Panc1 (cell line): ENCODE results near the gene TUBG1. TPM values are rescaled to one million over a fixed set of nuclear protein-coding genes. Genes with fewer than 3 reads are reported as not detected.
"Not testable (repeated sequence)": the region's sequence is repeated elsewhere in the genome, so short reads cannot be mapped to it uniquely, and the experiment has no call there.

Experiments
- ATAC-seq: fragments of 200-7000 bp; cut with Tn5 transposase; 2 replicates; pipeline ENCODE4 v1.9.1; 2020; ENCODE audit warnings: mild to moderate bottlenecking, moderate library complexity
- BruUV-seq: library from RNA; stranded (reverse); fragments of 400-500 nt; replicated peaks from 2 replicates; lab custom pipeline; 2021; lab: Mats Ljungman, UMichigan
- CTCF ChIA-PET: fragments of 300-600 bp; sonication (Branson Sonifier 250); formaldehyde crosslinking; loops from one replicate; lab custom pipeline; 2022; ENCODE audit warnings: antibody characterized with exemption; lab: Charles Lee
- POLR2A ChIA-PET: fragments of 300-600 bp; sonication (Branson Sonifier 250); formaldehyde crosslinking; loops from one replicate; lab custom pipeline; 2022; ENCODE audit warnings: antibody characterized with exemption; lab: Charles Lee
- DNase-seq: peaks from one replicate; pipeline ENCODE4 v3.0.0-alpha.2; 2010; ENCODE audit warnings: low read depth, low spot score
- H3K27ac ChIP-seq: 2 replicates; pipeline ENCODE4 v1.5.1; 2011; ENCODE audit warnings: mild to moderate bottlenecking, low read length, inconsistent platforms
- H3K27me3 ChIP-seq: fragments of 200-500 bp; sonication (Bioruptor generic); 2 replicates; pipeline ENCODE4 v1.6.0; 2014; ENCODE audit warnings: low read length, inconsistent platforms; ENCODE audit not compliant: control insufficient read depth, insufficient read depth
- H3K36me3 ChIP-seq: fragments of 200-500 bp; sonication (Bioruptor generic); 2 replicates; pipeline ENCODE4 v1.5.1; 2014; ENCODE audit warnings: inconsistent platforms, mild to moderate bottlenecking, low read length, moderate library complexity; ENCODE audit not compliant: control insufficient read depth, insufficient read depth
- H3K4me1 ChIP-seq: 2 replicates; pipeline ENCODE4 v1.5.1; 2011; ENCODE audit warnings: inconsistent platforms, mild to moderate bottlenecking, low read length, moderate library complexity; ENCODE audit not compliant: control insufficient read depth, insufficient read depth
- H3K4me3 ChIP-seq, 2 experiments: 2 replicates each; pipeline ENCODE4 v1.5.1; 2011 to 2012; ENCODE audit warnings: low read depth in 2 of 2, low read length in 2 of 2, mild to moderate bottlenecking in 2 of 2, inconsistent platforms in 1 of 2, moderate library complexity in 1 of 2
- H3K9me3 ChIP-seq: fragments of 200-500 bp; sonication (Bioruptor generic); 2 replicates; pipeline ENCODE4 v1.5.1; 2014; ENCODE audit warnings: low read depth, mild to moderate bottlenecking, inconsistent platforms, low read length, moderate library complexity; ENCODE audit not compliant: control insufficient read depth, insufficient read depth
- POLR2AphosphoS5 ChIP-seq: IDR thresholded peaks from 2 replicates; pipeline ENCODE4 v1.6.1; 2012; ENCODE audit warnings: mild to moderate bottlenecking, low read depth, low read length, moderate library complexity
- SIN3A ChIP-seq: IDR thresholded peaks from 2 replicates; pipeline ENCODE4 v1.6.1; 2012; ENCODE audit warnings: low read depth, mild to moderate bottlenecking, low read length, moderate library complexity, borderline replicate concordance; ENCODE audit not compliant: insufficient read depth
- TCF7L2 ChIP-seq: IDR thresholded peaks from 2 replicates; pipeline ENCODE4 v1.6.1; 2011; ENCODE audit warnings: mild to moderate bottlenecking, low read depth, low read length, inconsistent platforms
- in situ Hi-C: cut with HindIII; loops from 2 replicates; pipeline ENCODE4 v1.10.0; 2016; ENCODE audit warnings: low sequenced_read_pairs, low pct_unique_long_range_greater_than_20kb
- intact Hi-C: fragments of 100-400 bp; cut with micrococcal nuclease; formaldehyde crosslinking; loops from one replicate; pipeline ENCODE4 v1.10.0; 2022; ENCODE audit not compliant: unreplicated experiment
- total RNA-seq: library from RNA; stranded (reverse); gene quantifications from one replicate; pipeline ENCODE4 v1.2.1, GENCODE V29; 2021; ENCODE audit not compliant: unreplicated experiment
- TF ChIP-seq, protein P1 (sequence below), 2 experiments: IDR thresholded peaks; 2 replicates each; pipeline ENCODE4 v1.6.1; 2011 to 2012; ENCODE audit warnings: low read depth in 2 of 2, control low read depth in 1 of 2, low read length in 1 of 2, mild to moderate bottlenecking in 1 of 2, moderate library complexity in 1 of 2; ENCODE audit not compliant: insufficient read depth in 1 of 2
- TF ChIP-seq, protein P2 (sequence below): fragments of 450-650 bp; IDR thresholded peaks from 2 replicates; pipeline ENCODE4 v1.5.1; 2017; ENCODE audit warnings: mild to moderate bottlenecking

The TUBG1 gene
- total RNA-seq, 1 experiment from 2014 or later = 99.8 TPM

- H3K4me1 ChIP-seq = peaks cover 7% of the 10 kb centered on the region; the same call in 1 of the 2 replicates
- H3K4me3 ChIP-seq = no peak overlapping the region
- no peaks in the 10 kb centered on the region for H3K36me3 ChIP-seq
- peak overlapping the region; percentile 54; the same call in 1 of the 2 replicates for H3K27ac ChIP-seq
- peak; percentile 82 for ATAC-seq
- POLR2A ChIA-PET = no interaction called here
- H3K27me3 ChIP-seq = no peaks in the 10 kb centered on the region
- CTCF ChIA-PET = no interaction called here
- no peak for DNase-seq
- no TSS peak for BruUV-seq
- intact Hi-C loops (no loop called here), in situ Hi-C loops (no loop called here)
- H3K9me3 ChIP-seq = no peaks in the 10 kb centered on the region
- TF ChIP-seq TCF7L2 (no peak), POLR2AphosphoS5 (no peak), SIN3A (no peak)
- TF ChIP-seq, protein P1, sequence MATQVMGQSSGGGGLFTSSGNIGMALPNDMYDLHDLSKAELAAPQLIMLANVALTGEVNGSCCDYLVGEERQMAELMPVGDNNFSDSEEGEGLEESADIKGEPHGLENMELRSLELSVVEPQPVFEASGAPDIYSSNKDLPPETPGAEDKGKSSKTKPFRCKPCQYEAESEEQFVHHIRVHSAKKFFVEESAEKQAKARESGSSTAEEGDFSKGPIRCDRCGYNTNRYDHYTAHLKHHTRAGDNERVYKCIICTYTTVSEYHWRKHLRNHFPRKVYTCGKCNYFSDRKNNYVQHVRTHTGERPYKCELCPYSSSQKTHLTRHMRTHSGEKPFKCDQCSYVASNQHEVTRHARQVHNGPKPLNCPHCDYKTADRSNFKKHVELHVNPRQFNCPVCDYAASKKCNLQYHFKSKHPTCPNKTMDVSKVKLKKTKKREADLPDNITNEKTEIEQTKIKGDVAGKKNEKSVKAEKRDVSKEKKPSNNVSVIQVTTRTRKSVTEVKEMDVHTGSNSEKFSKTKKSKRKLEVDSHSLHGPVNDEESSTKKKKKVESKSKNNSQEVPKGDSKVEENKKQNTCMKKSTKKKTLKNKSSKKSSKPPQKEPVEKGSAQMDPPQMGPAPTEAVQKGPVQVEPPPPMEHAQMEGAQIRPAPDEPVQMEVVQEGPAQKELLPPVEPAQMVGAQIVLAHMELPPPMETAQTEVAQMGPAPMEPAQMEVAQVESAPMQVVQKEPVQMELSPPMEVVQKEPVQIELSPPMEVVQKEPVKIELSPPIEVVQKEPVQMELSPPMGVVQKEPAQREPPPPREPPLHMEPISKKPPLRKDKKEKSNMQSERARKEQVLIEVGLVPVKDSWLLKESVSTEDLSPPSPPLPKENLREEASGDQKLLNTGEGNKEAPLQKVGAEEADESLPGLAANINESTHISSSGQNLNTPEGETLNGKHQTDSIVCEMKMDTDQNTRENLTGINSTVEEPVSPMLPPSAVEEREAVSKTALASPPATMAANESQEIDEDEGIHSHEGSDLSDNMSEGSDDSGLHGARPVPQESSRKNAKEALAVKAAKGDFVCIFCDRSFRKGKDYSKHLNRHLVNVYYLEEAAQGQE (IDR thresholded peaks at IDR 0.05; ENCODE audit: insufficient read depth in 1 of 2, low read depth in 2 of 2, low read length in 1 of 2) = no peak
- TF ChIP-seq, protein P2, sequence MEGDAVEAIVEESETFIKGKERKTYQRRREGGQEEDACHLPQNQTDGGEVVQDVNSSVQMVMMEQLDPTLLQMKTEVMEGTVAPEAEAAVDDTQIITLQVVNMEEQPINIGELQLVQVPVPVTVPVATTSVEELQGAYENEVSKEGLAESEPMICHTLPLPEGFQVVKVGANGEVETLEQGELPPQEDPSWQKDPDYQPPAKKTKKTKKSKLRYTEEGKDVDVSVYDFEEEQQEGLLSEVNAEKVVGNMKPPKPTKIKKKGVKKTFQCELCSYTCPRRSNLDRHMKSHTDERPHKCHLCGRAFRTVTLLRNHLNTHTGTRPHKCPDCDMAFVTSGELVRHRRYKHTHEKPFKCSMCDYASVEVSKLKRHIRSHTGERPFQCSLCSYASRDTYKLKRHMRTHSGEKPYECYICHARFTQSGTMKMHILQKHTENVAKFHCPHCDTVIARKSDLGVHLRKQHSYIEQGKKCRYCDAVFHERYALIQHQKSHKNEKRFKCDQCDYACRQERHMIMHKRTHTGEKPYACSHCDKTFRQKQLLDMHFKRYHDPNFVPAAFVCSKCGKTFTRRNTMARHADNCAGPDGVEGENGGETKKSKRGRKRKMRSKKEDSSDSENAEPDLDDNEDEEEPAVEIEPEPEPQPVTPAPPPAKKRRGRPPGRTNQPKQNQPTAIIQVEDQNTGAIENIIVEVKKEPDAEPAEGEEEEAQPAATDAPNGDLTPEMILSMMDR = no peak
Measured at GRCh38 chr17:42623732-42624596, 14.5 kb downstream of the TUBG1 start.

DNA sequence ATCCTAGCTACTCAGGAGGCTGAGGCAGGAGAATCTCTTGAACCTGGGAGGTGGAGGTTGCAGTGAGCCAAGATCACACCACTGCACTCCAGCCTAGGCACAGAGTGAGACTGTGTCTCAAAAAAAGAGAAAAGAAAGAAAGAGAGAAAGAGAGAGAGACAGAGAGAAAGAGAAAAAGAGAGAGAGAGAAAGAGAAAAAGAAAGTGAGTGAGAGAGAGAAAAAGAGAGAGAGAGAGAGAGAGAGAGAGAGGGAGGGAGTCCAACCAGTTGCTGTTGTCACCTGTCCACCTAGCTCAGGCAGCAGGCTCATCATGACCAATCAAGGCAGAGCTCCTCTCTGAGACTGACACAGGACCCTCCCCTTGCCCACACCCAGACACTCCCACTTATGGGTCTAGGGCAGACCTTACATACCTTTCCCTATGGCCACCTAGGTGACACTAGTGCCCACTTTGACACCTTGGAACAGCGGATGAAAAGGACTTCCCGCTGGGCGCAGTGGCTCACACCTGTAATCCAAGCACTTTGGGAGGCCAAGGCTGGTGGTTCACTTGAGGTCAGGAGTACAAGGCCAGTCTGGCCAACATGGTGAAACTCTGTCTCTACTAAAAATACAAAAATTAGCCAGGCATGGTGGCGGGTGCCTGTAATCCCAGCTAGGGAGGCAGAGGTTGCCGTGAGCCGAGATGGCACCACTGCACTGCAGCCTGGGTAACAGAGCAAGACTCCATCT is 17.7 kb downstream of the TUBG1 start:
- DNase-seq, H3K36me3 ChIP-seq, BruUV-seq, ATAC-seq, POLR2A ChIA-PET, H3K4me3 ChIP-seq, H3K4me1 ChIP-seq, H3K9me3 ChIP-seq, H3K27ac ChIP-seq, intact Hi-C loops, H3K27me3 ChIP-seq, in situ Hi-C loops: not testable (repeated sequence)
- CTCF ChIA-PET = interaction anchor here (0.6 kb wide), 1 partner anchor 199 kb away, joined by 3 read pairs; no protein-coding TSS in a partner anchor
